COLO829 (cell line): Measurements from ENCODE around the gene CRAMP1.
"Not testable (repeated sequence)": the region's sequence is repeated elsewhere in the genome, so short reads cannot be mapped to it uniquely, and the experiment has no call there.

ENCODE experiments used
- DNase-seq: peaks from one replicate; pipeline ENCODE4 v3.0.0; 2012; ENCODE audit warnings: low spot score

The CRAMP1 gene

GRCh38 chr16:1612320-1613111 lies at the start of gene CRAMP1:
Gene CRAMP1 (plus strand): TSS chr16:1612360. CDS start chr16:1614640, 2,280 bp downstream.
- DNase-seq, result peak; percentile 8

GRCh38 chr16:1563786-1564185 lies 48.4 kb upstream of the CRAMP1 start:
- no peak for DNase-seq

GRCh38 chr16:1564325-1564724 lies 47.8 kb upstream of the CRAMP1 start:
- DNase-seq, result no peak

GRCh38 chr16:1565083-1565805 lies 46.9 kb upstream of the CRAMP1 start:
- no peak for DNase-seq

GRCh38 chr16:1567988-1568387 lies 44.2 kb upstream of the CRAMP1 start:
- DNase-seq, result no peak

- DNase-seq, result no peak
These were observed 41.0 kb upstream of the CRAMP1 start for GRCh38 chr16:1571012-1571671.

GRCh38 chr16:1572673-1573072 lies 39.5 kb upstream of the CRAMP1 start:
- DNase-seq, result peak; percentile 3

GRCh38 chr16:1573301-1573700 lies 38.9 kb upstream of the CRAMP1 start:
- no peak for DNase-seq

GRCh38 chr16:1575578-1575977 lies 36.6 kb upstream of the CRAMP1 start:
- no peak for DNase-seq

- no peak for DNase-seq
These were observed 32.9 kb upstream of the CRAMP1 start for GRCh38 chr16:1579214-1579613.

- no peak for DNase-seq
These were observed 31.9 kb upstream of the CRAMP1 start for GRCh38 chr16:1580256-1580655.

GRCh38 chr16:1580956-1581355 lies 31.2 kb upstream of the CRAMP1 start:
- no peak for DNase-seq

GRCh38 chr16:1581804-1582203 lies 30.4 kb upstream of the CRAMP1 start:
- DNase-seq, result no peak

GRCh38 chr16:1583180-1583579 lies 29.0 kb upstream of the CRAMP1 start:
- no peak for DNase-seq

GRCh38 chr16:1584926-1585484 lies 27.2 kb upstream of the CRAMP1 start:
- no peak for DNase-seq

GRCh38 chr16:1590366-1590765 lies 21.8 kb upstream of the CRAMP1 start:
- DNase-seq, result no peak

- DNase-seq, result no peak
These were observed 21.0 kb upstream of the CRAMP1 start for GRCh38 chr16:1590930-1591705.

- no peak for DNase-seq
These were observed 19.7 kb upstream of the CRAMP1 start for GRCh38 chr16:1592446-1592845.

GRCh38 chr16:1595511-1595910 lies 16.6 kb upstream of the CRAMP1 start:
- not testable (repeated sequence) for DNase-seq

GRCh38 chr16:1596516-1596915 lies 15.6 kb upstream of the CRAMP1 start:
- DNase-seq, result no peak

GRCh38 chr16:1597154-1597553 lies 15.0 kb upstream of the CRAMP1 start:
- no peak for DNase-seq

- no peak for DNase-seq
These were observed 11.1 kb upstream of the CRAMP1 start for GRCh38 chr16:1601031-1601430.
